Endothelial cell (in vitro differentiated cells): Measurements from ENCODE around the gene RBM38. TPM values are rescaled to one million over a fixed set of nuclear protein-coding genes. Genes with fewer than 3 reads are reported as not detected.

Source experiments
- DNase-seq: peaks from one replicate; pipeline ENCODE4 v3.0.0; 2021; ENCODE audit warnings: low spot score
- H3K27ac Mint-ChIP-seq: one replicate; pipeline ENCODE4 v1.8.0; 2021; ENCODE audit warnings: mixed read lengths, inconsistent platforms; ENCODE audit not compliant: unreplicated experiment
- H3K27me3 Mint-ChIP-seq: one replicate; pipeline ENCODE4 v1.8.0; 2021; ENCODE audit warnings: mild to moderate bottlenecking, moderate library complexity, mixed read lengths, inconsistent platforms; ENCODE audit not compliant: unreplicated experiment
- H3K36me3 Mint-ChIP-seq: one replicate; pipeline ENCODE4 v1.8.0; 2021; ENCODE audit warnings: mild to moderate bottlenecking, low read depth, mixed read lengths, inconsistent platforms; ENCODE audit not compliant: unreplicated experiment
- H3K4me1 Mint-ChIP-seq: one replicate; pipeline ENCODE4 v1.8.0; 2021; ENCODE audit warnings: mild to moderate bottlenecking, mixed read lengths, inconsistent platforms; ENCODE audit not compliant: unreplicated experiment
- H3K4me3 Mint-ChIP-seq: one replicate; pipeline ENCODE4 v1.8.0; 2021; ENCODE audit warnings: mild to moderate bottlenecking, mixed read lengths, inconsistent platforms; ENCODE audit not compliant: unreplicated experiment
- H3K9me3 Mint-ChIP-seq: one replicate; pipeline ENCODE4 v1.8.0; 2021; ENCODE audit warnings: mixed read lengths, inconsistent platforms; ENCODE audit not compliant: unreplicated experiment
- total RNA-seq: library from RNA; stranded (reverse); fragmentation: NEBNext Ultra II Directional; extraction: Animal tissue kit (Norgen Biotek cat#: 25700); gene quantifications from one replicate; pipeline ENCODE4 v1.2.1, GENCODE V29; 2021; ENCODE audit not compliant: unreplicated experiment
- TF ChIP-seq, protein P1 (sequence below): fragments of 200-600 bp; sonication (generic); IDR thresholded peaks from one replicate; pipeline ENCODE4 v1.5.0; 2021; ENCODE audit warnings: antibody characterized with exemption; ENCODE audit not compliant: unreplicated experiment

The RBM38 gene
- total RNA-seq, 1 donor from 2014 or later: 23.6 TPM

DNA sequence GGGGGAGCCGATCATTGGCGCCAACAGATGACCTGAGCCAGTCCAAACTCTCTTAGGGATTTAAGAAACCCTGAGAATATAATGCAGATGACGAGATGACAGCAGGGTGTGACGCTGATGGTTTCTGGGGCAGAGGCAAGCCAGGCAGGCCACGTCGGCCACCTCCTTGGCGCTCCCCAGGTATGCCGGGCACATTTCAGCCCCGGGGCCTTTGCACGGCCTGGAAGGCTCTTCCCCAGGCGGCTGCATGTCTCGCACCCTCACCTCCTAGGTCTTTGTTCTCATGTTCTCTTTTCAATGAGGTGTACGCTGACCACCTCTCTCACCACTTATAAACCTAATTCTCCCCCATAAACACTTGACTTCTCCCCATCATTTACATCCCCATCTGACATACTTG, 64.9 kb downstream of the RBM38 start:
- Mint-ChIP-seq H3K4me1 (no peaks in the 10 kb centered on the region), H3K36me3 (peaks cover 11% of the 10 kb centered on the region), H3K9me3 (no peaks in the 10 kb centered on the region), H3K27ac (no peak overlapping the region), H3K27me3 (peaks cover 13% of the 10 kb centered on the region), H3K4me3 (no peak overlapping the region)
- TF ChIP-seq, protein P1, sequence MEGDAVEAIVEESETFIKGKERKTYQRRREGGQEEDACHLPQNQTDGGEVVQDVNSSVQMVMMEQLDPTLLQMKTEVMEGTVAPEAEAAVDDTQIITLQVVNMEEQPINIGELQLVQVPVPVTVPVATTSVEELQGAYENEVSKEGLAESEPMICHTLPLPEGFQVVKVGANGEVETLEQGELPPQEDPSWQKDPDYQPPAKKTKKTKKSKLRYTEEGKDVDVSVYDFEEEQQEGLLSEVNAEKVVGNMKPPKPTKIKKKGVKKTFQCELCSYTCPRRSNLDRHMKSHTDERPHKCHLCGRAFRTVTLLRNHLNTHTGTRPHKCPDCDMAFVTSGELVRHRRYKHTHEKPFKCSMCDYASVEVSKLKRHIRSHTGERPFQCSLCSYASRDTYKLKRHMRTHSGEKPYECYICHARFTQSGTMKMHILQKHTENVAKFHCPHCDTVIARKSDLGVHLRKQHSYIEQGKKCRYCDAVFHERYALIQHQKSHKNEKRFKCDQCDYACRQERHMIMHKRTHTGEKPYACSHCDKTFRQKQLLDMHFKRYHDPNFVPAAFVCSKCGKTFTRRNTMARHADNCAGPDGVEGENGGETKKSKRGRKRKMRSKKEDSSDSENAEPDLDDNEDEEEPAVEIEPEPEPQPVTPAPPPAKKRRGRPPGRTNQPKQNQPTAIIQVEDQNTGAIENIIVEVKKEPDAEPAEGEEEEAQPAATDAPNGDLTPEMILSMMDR: no peak
- no peak for DNase-seq

DNA sequence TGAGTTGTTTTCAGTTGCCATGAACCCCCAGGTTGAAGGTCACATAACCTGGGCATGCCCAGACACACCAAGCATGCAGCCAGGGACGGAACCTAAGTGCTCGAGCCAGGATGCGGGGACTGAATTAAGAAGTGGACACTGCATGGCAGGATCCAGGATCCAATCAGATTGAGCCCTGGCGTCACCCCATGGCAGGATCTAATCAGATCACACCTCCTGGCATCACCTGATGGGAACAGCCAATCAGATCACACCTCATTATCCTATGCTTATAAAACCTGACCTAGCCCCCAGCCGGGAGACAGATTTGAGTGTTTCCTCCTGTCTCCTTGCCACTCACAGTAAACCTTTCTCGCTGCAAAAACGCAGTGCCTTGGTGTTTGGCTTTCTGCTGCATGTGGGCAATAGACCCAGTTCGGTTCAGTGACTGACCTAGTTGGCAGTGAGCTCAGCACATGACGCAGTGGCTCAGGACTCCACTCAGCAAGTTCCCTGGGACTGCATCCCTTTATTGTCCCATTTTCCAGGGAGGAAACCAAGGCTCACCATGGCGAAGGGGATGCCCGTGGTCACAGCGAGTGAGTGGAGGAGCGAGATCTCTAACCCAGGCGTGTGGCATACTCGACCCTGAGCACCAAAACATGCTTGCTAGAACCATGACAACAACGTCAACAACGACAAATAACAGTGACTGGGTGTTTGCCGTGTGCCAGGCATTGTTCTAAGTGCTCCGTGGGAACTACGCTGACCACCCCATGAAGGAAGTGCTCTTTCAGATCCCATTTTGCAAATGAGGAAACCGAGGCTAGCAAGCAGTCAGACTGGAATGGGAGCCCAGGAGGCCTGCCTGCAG, 66.3 kb downstream of the RBM38 start:
- no peaks in the 10 kb centered on the region for H3K4me1 Mint-ChIP-seq
- H3K36me3 Mint-ChIP-seq: peaks cover 11% of the 10 kb centered on the region
- TF ChIP-seq, protein P1: no peak
- DNase-seq: no peak
- peaks cover 14% of the 10 kb centered on the region for H3K27me3 Mint-ChIP-seq
- H3K27ac Mint-ChIP-seq: no peak overlapping the region
- H3K9me3 Mint-ChIP-seq: no peaks in the 10 kb centered on the region
- H3K4me3 Mint-ChIP-seq: no peak overlapping the region

DNA sequence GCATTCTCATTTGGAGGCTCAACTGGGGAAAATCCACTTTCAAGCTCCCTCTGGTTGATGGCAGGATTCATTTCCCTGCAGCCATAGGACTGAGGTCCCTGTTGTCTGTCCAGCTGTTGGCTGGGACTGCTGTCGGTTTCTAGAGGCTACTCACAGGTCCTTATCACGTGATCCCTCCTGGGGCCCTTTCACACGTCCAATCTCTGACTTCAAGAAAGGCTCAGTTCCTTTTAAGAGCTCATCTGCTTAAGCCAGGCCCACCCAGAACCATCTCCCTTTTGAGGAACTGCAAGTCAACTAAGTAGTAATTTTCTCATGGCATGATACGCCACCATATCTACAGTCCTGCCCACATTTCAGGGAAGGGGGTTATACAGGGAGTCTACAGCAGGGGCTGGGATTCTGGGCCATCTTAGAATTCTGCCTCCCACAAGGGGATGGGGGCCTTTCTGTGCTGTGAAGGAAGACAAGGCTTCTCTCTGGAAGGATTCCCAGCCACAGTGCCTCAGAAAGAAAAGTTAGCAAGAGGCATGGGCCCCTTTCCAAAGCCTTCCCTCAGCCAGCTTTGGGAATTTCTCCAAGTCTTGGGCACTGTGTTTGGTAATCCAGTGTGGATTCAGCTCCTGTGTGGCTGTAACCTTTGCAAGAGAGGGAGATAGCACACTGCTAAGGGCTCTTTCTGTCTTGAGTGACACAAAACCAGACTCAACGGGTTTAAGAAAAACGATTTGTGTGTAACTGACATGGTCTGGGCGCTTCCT, 67.4 kb downstream of the RBM38 start:
- no peak overlapping the region for H3K4me3 Mint-ChIP-seq
- H3K27me3 Mint-ChIP-seq: peaks cover 15% of the 10 kb centered on the region

More for the DNA sequence above, 67.4 kb downstream of the RBM38 start:
- TF ChIP-seq, protein P1: no peak
- DNase-seq: no peak
- Mint-ChIP-seq H3K27ac (no peak overlapping the region), H3K4me1 (peaks cover 5% of the 10 kb centered on the region), H3K9me3 (no peaks in the 10 kb centered on the region), H3K36me3 (peaks cover 11% of the 10 kb centered on the region)

Other genes with a start within 250 kb of the RBM38 start
- gene BMP7, start 124.8 kb upstream of the RBM38 start, total RNA-seq: 0.38 TPM
- gene SPO11, start 61.6 kb upstream of the RBM38 start, total RNA-seq: not detected
- gene RAE1, start 40.1 kb upstream of the RBM38 start, total RNA-seq: 32.1 TPM
- gene CTCFL, start 133.7 kb downstream of the RBM38 start, total RNA-seq: 0.21 TPM
- gene PCK1, start 169.7 kb downstream of the RBM38 start, total RNA-seq: not detected
- not detected for gene ZBP1, start 229.0 kb downstream of the RBM38 start, total RNA-seq